Daoy (cell line): ENCODE measurements around the gene MRPL55. TPM values are rescaled to one million over a fixed set of nuclear protein-coding genes. Genes with fewer than 3 reads are reported as not detected.
A peak's percentile ranks its signal among the peaks of the same experiment; 100 is the strongest.

Experiments used
- DNase-seq: peaks from one replicate; pipeline ENCODE4 v3.0.0-alpha.2; 2015; ENCODE audit warnings: low read depth
- total RNA-seq: library from RNA; depleted of rRNA; stranded (reverse); fragments of >200 nt; shearing (Covaris generic); gene quantifications from 2 replicates; pipeline ENCODE4 v1.2.3, GENCODE V29; 2014

The MRPL55 gene
- total RNA-seq, 1 experiment from 2014 or later = 88.6 TPM

- peak; percentile 83 for DNase-seq
Observed at GRCh38 chr1:228087771-228088251, 21.3 kb downstream of the MRPL55 start.

GRCh38 chr1:228085287-228085951 lies 23.7 kb downstream of the MRPL55 start:
- peak; percentile 39 for DNase-seq

GRCh38 chr1:228084797-228085196 lies 24.3 kb downstream of the MRPL55 start:
- DNase-seq = no peak

GRCh38 chr1:228084325-228084724 lies 24.8 kb downstream of the MRPL55 start:
- DNase-seq = no peak

- DNase-seq = no peak
Observed at GRCh38 chr1:228083871-228084278, 25.2 kb downstream of the MRPL55 start.

GRCh38 chr1:228082918-228083870 lies 25.9 kb downstream of the MRPL55 start:
- peak; percentile 52 for DNase-seq

GRCh38 chr1:228082214-228082917 lies 26.7 kb downstream of the MRPL55 start, which contains the start of gene ARF1:
Gene ARF1 (plus strand): TSS chr1:228082708. CDS start chr1:228097115, 14,407 bp downstream.
- DNase-seq = peak; percentile 95

GRCh38 chr1:228081578-228082213 lies 27.4 kb downstream of the MRPL55 start:
- peak; percentile 41 for DNase-seq

- DNase-seq = no peak
Observed at GRCh38 chr1:228081144-228081543, 28.0 kb downstream of the MRPL55 start.

GRCh38 chr1:228079601-228080263 lies 29.4 kb downstream of the MRPL55 start:
- no peak for DNase-seq

- DNase-seq = no peak
Observed at GRCh38 chr1:228079013-228079412, 30.1 kb downstream of the MRPL55 start.

GRCh38 chr1:228077565-228078330 lies 31.4 kb downstream of the MRPL55 start:
- DNase-seq = no peak

- DNase-seq = no peak
Observed at GRCh38 chr1:228076796-228077430, 32.2 kb downstream of the MRPL55 start.

GRCh38 chr1:228075801-228076271 lies 33.3 kb downstream of the MRPL55 start:
- DNase-seq = no peak

GRCh38 chr1:228074954-228075730 lies 34.0 kb downstream of the MRPL55 start:
- DNase-seq = no peak

GRCh38 chr1:228073857-228074545 lies 35.1 kb downstream of the MRPL55 start:
- DNase-seq = peak; percentile 37

- DNase-seq = no peak
Observed at GRCh38 chr1:228073061-228073856, 35.8 kb downstream of the MRPL55 start.
